Nephron progenitor cell (in vitro differentiated cells): ENCODE data around the gene TREX2.

Experiments used
- DNase-seq: peaks from one replicate; pipeline ENCODE4 v3.0.0; 2021
- H3K27ac Mint-ChIP-seq: 2 replicates; pipeline ENCODE4 v1.8.0; 2021; ENCODE audit warnings: mild to moderate bottlenecking, moderate library complexity, mixed read lengths
- H3K27me3 Mint-ChIP-seq: 2 replicates; pipeline ENCODE4 v1.8.0; 2021; ENCODE audit warnings: mild to moderate bottlenecking, low read depth, mixed read lengths; ENCODE audit not compliant: poor library complexity
- H3K36me3 Mint-ChIP-seq: 2 replicates; pipeline ENCODE4 v1.8.0; 2021; ENCODE audit warnings: low read depth, mixed read lengths
- H3K4me1 Mint-ChIP-seq: 2 replicates; pipeline ENCODE4 v1.8.0; 2021; ENCODE audit warnings: mixed read lengths
- H3K4me3 Mint-ChIP-seq: 2 replicates; pipeline ENCODE4 v1.8.0; 2021; ENCODE audit warnings: mild to moderate bottlenecking, moderate library complexity, mixed read lengths
- H3K9me3 Mint-ChIP-seq: 2 replicates; pipeline ENCODE4 v1.8.0; 2021; ENCODE audit warnings: mild to moderate bottlenecking, moderate library complexity, mixed read lengths
- TF ChIP-seq, protein P1 (sequence below): fragments of 200-600 bp; sonication (generic); IDR thresholded peaks from 2 replicates; pipeline ENCODE4 v1.5.0; 2021; ENCODE audit warnings: antibody characterized with exemption

The TREX2 gene, protein sequence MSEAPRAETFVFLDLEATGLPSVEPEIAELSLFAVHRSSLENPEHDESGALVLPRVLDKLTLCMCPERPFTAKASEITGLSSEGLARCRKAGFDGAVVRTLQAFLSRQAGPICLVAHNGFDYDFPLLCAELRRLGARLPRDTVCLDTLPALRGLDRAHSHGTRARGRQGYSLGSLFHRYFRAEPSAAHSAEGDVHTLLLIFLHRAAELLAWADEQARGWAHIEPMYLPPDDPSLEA

DNA sequence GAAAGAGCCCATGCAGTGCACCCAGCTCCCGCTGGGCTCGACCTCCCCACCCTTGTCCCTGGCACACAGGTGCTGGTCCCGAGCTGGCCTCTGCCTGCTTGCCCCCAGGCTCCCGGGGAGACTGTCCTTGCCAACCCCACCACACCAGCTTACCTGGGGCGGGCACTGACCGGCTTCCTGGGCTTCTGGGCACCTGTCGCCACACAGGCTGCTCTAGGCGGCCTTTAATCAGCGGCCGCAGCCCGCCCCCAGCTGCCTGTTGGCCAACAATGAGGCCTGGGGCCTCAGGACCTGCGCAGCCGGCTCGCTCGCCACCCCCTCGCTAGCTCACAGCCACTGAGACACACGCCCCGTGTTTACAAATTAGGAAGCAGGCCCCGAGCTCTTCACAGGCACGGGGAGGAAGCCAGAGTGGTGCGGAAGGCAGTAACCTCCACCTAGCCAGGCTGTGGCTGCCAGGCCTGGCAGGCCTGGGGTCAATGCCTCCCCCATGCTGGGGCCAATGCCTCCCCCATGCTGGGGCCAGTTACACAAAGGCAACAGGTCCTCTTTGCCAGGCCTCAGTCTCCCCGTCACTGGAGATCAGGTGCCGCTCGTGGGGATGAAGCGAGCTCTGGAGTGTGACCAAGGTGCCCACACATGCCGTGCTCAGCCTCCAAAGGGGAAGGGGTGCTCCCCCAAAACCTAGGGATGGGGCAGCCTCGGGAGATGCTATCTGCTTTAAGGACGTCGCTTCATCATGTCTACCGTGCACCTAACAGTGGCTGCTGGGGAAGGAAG lies at the start of gene TREX2:
Gene TREX2 (minus strand): TSS at position 201 of the 780 bp plus-strand sequence. CDS start 626 bp downstream, outside the sequence.
- peaks cover 36% of the 10 kb centered on the region for H3K9me3 Mint-ChIP-seq
- H3K4me1 Mint-ChIP-seq: no peaks in the 10 kb centered on the region
- H3K27me3 Mint-ChIP-seq: peaks cover 6% of the 10 kb centered on the region
- H3K27ac Mint-ChIP-seq: no peak within 1 kb of the TSS
- no peak within 1 kb of the TSS for H3K4me3 Mint-ChIP-seq
- TF ChIP-seq, protein P1, sequence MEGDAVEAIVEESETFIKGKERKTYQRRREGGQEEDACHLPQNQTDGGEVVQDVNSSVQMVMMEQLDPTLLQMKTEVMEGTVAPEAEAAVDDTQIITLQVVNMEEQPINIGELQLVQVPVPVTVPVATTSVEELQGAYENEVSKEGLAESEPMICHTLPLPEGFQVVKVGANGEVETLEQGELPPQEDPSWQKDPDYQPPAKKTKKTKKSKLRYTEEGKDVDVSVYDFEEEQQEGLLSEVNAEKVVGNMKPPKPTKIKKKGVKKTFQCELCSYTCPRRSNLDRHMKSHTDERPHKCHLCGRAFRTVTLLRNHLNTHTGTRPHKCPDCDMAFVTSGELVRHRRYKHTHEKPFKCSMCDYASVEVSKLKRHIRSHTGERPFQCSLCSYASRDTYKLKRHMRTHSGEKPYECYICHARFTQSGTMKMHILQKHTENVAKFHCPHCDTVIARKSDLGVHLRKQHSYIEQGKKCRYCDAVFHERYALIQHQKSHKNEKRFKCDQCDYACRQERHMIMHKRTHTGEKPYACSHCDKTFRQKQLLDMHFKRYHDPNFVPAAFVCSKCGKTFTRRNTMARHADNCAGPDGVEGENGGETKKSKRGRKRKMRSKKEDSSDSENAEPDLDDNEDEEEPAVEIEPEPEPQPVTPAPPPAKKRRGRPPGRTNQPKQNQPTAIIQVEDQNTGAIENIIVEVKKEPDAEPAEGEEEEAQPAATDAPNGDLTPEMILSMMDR: no peak
- no peak for DNase-seq
- no peaks in the 10 kb centered on the region for H3K36me3 Mint-ChIP-seq

DNA sequence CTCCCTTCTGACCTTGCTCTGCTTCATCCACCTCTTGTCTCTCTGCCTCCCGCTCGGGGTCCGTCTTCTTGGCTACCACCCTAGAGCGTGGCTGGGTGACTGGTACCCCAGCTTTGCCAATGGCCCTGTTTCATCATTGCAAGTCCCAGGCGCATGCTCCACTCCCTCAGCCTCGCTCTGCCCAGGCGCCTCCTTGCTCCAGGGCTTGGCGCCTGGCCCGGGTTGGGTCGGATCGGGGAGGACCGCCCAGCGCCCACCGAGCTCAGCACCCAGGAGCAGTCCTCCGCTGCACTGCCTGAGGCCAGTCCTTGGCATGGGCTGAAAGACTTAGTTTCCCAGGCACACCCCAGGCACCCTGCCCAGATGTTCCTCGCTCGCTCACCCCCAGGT lies 49.5 kb upstream of the TREX2 start:
- Mint-ChIP-seq H3K27ac (no peak overlapping the region), H3K27me3 (no peaks in the 10 kb centered on the region), H3K4me1 (peaks cover 38% of the 10 kb centered on the region), H3K9me3 (peaks cover 27% of the 10 kb centered on the region), H3K4me3 (peak overlapping the region; percentile 66), H3K36me3 (no peaks in the 10 kb centered on the region)
- no peak for DNase-seq
- TF ChIP-seq, protein P1: peak; percentile 0

DNA sequence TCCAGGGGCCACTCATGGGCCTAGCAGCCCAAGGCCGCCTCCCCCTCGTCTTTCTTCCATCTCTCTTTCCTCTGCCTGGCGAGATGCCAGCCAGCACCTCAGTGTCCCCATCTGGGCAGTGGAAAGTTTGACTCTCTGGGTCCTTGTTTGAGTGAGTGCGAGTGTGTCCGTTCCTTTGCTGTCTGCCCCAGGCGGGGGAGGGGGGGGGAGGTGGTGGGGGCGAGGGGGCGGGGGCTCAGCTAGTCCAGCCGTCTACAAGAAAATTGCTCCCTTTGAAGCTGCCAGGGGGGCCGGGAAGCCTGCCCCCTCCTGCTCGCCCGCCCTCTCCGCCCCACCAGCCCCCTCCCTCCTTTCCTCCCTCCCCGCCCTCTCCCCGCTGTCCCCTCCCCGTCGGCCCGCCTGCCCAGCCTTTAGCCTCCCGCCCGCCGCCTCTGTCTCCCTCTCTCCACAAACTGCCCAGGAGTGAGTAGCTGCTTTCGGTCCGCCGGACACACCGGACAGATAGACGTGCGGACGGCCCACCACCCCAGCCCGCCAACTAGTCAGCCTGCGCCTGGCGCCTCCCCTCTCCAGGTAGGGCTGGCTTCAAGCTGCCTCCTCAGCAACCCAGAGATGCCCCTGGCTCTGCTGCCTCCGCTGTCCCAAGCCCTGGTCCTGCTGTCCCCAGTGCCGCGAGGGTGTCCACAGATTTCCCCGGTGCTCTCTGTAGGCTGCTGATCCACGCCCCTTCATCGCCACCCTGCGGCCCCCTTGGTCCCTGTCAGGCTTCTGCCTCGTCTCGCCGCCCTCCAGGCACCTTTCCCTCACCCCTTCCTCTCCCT lies 48.9 kb upstream of the TREX2 start, which contains the start of gene BGN:
Gene BGN (plus strand): TSS at position 440 of the 821 bp plus-strand sequence. CDS start 9,652 bp downstream, outside the sequence.
- no peaks in the 10 kb centered on the region for H3K36me3 Mint-ChIP-seq
- TF ChIP-seq, protein P1: peak; percentile 22
- H3K4me3 Mint-ChIP-seq: peak within 1 kb of the TSS; percentile 66
- peak; percentile 58 for DNase-seq
- H3K27ac Mint-ChIP-seq: peak within 1 kb of the TSS; percentile 86
- peaks cover 38% of the 10 kb centered on the region for H3K4me1 Mint-ChIP-seq
- no peaks in the 10 kb centered on the region for H3K27me3 Mint-ChIP-seq
- H3K9me3 Mint-ChIP-seq: peaks cover 25% of the 10 kb centered on the region

DNA sequence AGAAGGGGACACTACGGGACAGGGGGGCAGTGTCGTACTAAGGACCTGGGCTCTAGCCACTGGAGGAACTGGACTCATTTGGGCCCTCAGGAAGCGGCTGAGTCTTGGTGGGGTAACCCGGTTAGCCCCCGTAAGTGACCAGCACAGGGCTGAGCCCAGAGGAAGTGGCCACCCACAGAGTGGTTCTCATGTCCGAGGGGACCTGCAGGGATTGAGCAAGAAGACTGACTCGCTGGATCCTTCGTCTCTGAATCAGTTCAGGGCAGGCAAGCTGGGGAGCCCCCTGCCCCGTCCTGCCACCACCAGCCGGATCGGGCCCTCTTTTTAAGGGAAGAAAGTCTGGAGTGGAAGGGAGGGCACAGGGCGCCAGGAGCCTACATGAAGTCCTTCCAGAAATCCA lies 48.2 kb upstream of the TREX2 start:
- no peaks in the 10 kb centered on the region for H3K27me3 Mint-ChIP-seq
- DNase-seq: no peak
- H3K27ac Mint-ChIP-seq: no peak overlapping the region
- H3K4me3 Mint-ChIP-seq: no peak overlapping the region
- no peaks in the 10 kb centered on the region for H3K36me3 Mint-ChIP-seq
- TF ChIP-seq, protein P1: no peak
- H3K4me1 Mint-ChIP-seq: peaks cover 42% of the 10 kb centered on the region
- peaks cover 30% of the 10 kb centered on the region for H3K9me3 Mint-ChIP-seq

DNA sequence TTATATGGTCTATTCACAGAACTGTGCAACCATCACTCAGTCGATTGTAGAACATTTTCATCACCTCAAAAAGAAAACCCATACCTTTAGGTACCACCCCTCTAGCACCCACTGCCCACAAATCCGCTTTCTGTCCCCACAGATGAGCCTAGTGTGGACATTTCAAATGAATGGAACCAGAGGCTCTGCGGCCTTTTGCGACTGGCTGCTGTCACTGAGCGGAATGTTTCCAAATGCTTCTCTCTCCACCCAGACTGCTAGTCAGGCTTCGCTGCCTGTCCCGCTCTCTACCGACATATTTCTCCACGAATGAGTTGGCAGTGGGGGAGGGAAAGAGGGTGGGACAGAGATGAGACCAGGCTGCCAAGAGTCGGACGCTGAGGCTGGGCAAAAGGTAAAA lies 47.2 kb upstream of the TREX2 start:
- Mint-ChIP-seq H3K4me1 (peaks cover 43% of the 10 kb centered on the region), H3K4me3 (no peak overlapping the region), H3K27ac (no peak overlapping the region), H3K9me3 (peaks cover 29% of the 10 kb centered on the region), H3K36me3 (no peaks in the 10 kb centered on the region), H3K27me3 (no peaks in the 10 kb centered on the region)
- DNase-seq: no peak
- TF ChIP-seq, protein P1: no peak
